ENCODE measurements around the gene LCNL1. TPM values are rescaled to one million over a fixed set of nuclear protein-coding genes. Genes with fewer than 3 reads are reported as not detected.

LCNL1 gene
- total and polyA plus RNA-seq, 10 of the 15 experiments (the other 5 are each of a cell fraction or from before 2014, with no cell fraction given), result not detected

GRCh38 chr9:136955202-136955942 lies 27.4 kb upstream of the LCNL1 start:
- no peaks in the 10 kb centered on the region for H3K36me3 ChIP-seq (ENCODE audit: control insufficient read depth in 2 of 2, insufficient read depth in 2 of 2, low read length in 1 of 2)
- BruUV-seq (replicated peaks), result no TSS peak
- H3K27me3 ChIP-seq (replicated peaks in 1 of 2; ENCODE audit: control insufficient read depth in 2 of 2, insufficient read depth in 2 of 2, low read length in 1 of 2), result no peaks in the 10 kb centered on the region
- POLR2A ChIA-PET, result no interaction called here
- in situ Hi-C loops (cut with MboI), result no loop called here
- 29% methylated on average over 14 of the region's 14 CpGs for WGBS (ENCODE audit: insufficient coverage, insufficient replicate concordance, low lambda C conversion rate, missing lambda C conversion rate)
- DNase-seq (ENCODE audit: low read depth, low spot score) (no peak), FAIRE-seq (no peak), ATAC-seq (no peak)
- no peaks in the 10 kb centered on the region for H3K9me3 ChIP-seq (replicated peaks; ENCODE audit: control insufficient read depth, insufficient read depth, low read length)
- TF ChIP-seq ATF7 (IDR thresholded peaks at IDR 0.05; ENCODE audit: low read depth) (no peak), SKIL (IDR thresholded peaks at IDR 0.05; ENCODE audit: low read depth, poor library complexity, severe bottlenecking) (no peak), IRF4 (IDR thresholded peaks at IDR 0.05; ENCODE audit: low read depth, low read length) (no peak), KAT2A (conservative IDR thresholded peaks at IDR 0.05; ENCODE audit: control insufficient read depth, low read depth, low read length) (no peak), RBBP5 (conservative IDR thresholded peaks at IDR 0.05) (no peak), ZNF622 (IDR thresholded peaks at IDR 0.05) (no peak), MAX (IDR thresholded peaks at IDR 0.05; ENCODE audit: low read depth, low read length) (no peak), CEBPB (IDR thresholded peaks at IDR 0.05; ENCODE audit: borderline replicate concordance in 1 of 2, low read depth in 2 of 2, low read length in 2 of 2) (no peak), CEBPZ (IDR thresholded peaks at IDR 0.05; ENCODE audit: low read depth, low read length) (no peak), SUPT20H (IDR thresholded peaks at IDR 0.05; ENCODE audit: borderline replicate concordance, control insufficient read depth, low read depth, low read length) (no peak), JUNB (IDR thresholded peaks at IDR 0.05) (no peak)
- H3K4me2 ChIP-seq (ENCODE audit: control insufficient read depth, insufficient read depth), result no peak overlapping the region
- peaks cover 4% of the 10 kb centered on the region; the same call in 1 of the 2 replicates for H3K4me1 ChIP-seq (ENCODE audit: control insufficient read depth, insufficient read depth, low read length)
- SMC1A ChIA-PET (ENCODE audit: uncharacterized antibody, unreplicated experiment), result no interaction called here
- RAD21 ChIA-PET (ENCODE audit: unreplicated experiment), result no interaction called here
- H2AFZ ChIP-seq (ENCODE audit: control insufficient read depth, low read depth, low read length), result no peak overlapping the region
- H3K79me2 ChIP-seq (ENCODE audit: control insufficient read depth, insufficient read depth, low read length), result no peaks in the 10 kb centered on the region
- no peaks in the 10 kb centered on the region for H4K20me1 ChIP-seq (ENCODE audit: control insufficient read depth, insufficient read depth)
- CTCF ChIA-PET, result no interaction called here
- H3K4me3 ChIP-seq, result no peak overlapping the region
- intact Hi-C loops (cut with micrococcal nuclease; ENCODE audit: unreplicated experiment), result no loop called here
- H3K9ac ChIP-seq (ENCODE audit: control insufficient read depth, insufficient read depth, low read length), result no peak overlapping the region
- no peak overlapping the region for H3K27ac ChIP-seq (ENCODE audit: control insufficient read depth, insufficient read depth)
